Natural killer cell (primary cell): ENCODE results near the gene ANO10. TPM values are rescaled to one million over a fixed set of nuclear protein-coding genes. Genes with fewer than 3 reads are reported as not detected.

Experiments used
- ATAC-seq, 3 donors: fragments of 150-1000 bp in 2 of 3; fragments of 200-7000 bp in 1 of 3; cut with Tn5 transposase; 1 replicate in 1 of 3; 2 replicates in 2 of 3; pipeline ENCODE4 v1.10.0; 2021; ENCODE audit warnings: mild to moderate bottlenecking in 2 of 3, moderate library complexity in 2 of 3
- DNase-seq, 2 donors: peaks; one replicate each; pipeline versions ENCODE4 v3.0.0 to v3.0.0-alpha.2; 2013 to 2021; ENCODE audit warnings: mixed read lengths in 1 of 2
- H3K27ac ChIP-seq: one replicate; pipeline ENCODE4 v1.5.1; 2013; ENCODE audit warnings: mild to moderate bottlenecking, low read length
- H3K27me3 ChIP-seq: one replicate; pipeline ENCODE4 v1.6.1; 2013; ENCODE audit warnings: low read length; ENCODE audit not compliant: control insufficient read depth, insufficient read depth
- H3K36me3 ChIP-seq: one replicate; pipeline ENCODE4 v1.6.1; 2013; ENCODE audit warnings: low read length; ENCODE audit not compliant: control insufficient read depth, insufficient read depth
- H3K4me1 ChIP-seq: one replicate; pipeline ENCODE4 v1.6.1; 2013; ENCODE audit warnings: low read length; ENCODE audit not compliant: control insufficient read depth, insufficient read depth
- H3K4me3 ChIP-seq: one replicate; pipeline ENCODE4 v1.5.1; 2013; ENCODE audit warnings: low read length
- H3K9me3 ChIP-seq: one replicate; pipeline ENCODE4 v1.6.1; 2013; ENCODE audit warnings: low read length; ENCODE audit not compliant: control insufficient read depth, insufficient read depth
- H3K27ac Mint-ChIP-seq, 2 donors: one replicate each; pipeline ENCODE4 v1.8.0; 2022; ENCODE audit warnings: mild to moderate bottlenecking in 2 of 2, mixed read lengths in 2 of 2, moderate library complexity in 1 of 2
- H3K27me3 Mint-ChIP-seq, 2 donors: one replicate each; pipeline ENCODE4 v1.8.0; 2022; ENCODE audit warnings: low read depth in 2 of 2, mixed read lengths in 2 of 2
- H3K36me3 Mint-ChIP-seq: one replicate; pipeline ENCODE4 v1.8.0; 2022; ENCODE audit warnings: mixed read lengths
- H3K4me1 Mint-ChIP-seq, 2 donors: one replicate each; pipeline ENCODE4 v1.8.0; 2022; ENCODE audit warnings: mixed read lengths in 2 of 2
- H3K4me3 Mint-ChIP-seq: one replicate; pipeline ENCODE4 v1.8.0; 2022; ENCODE audit warnings: mild to moderate bottlenecking, moderate library complexity, mixed read lengths
- H3K9me3 Mint-ChIP-seq, 2 donors: one replicate each; pipeline ENCODE4 v1.8.0; 2022; ENCODE audit warnings: mixed read lengths in 2 of 2
- WGBS: methylation state at CpG from one replicate; pipeline ENCODE4 v1.1.7; 2013; ENCODE audit warnings: missing lambda C conversion rate; ENCODE audit not compliant: insufficient coverage; 5-methylcytosine and 5-hydroxymethylcytosine counted together
- intact Hi-C: fragments of 100-400 bp; cut with micrococcal nuclease; formaldehyde crosslinking; loops from one replicate; pipeline ENCODE4 v1.14.2; 2022
- total RNA-seq, 4 donors: library from RNA; stranded (reverse); fragments of 120-200 nt in 1 of 4; gene quantifications; one replicate each; pipeline versions ENCODE4 v1.2.3 to v1.2.4, GENCODE V29; 2013 to 2022
- TF ChIP-seq, protein P1 (sequence below): fragments of 200-600 bp; IDR thresholded peaks from one replicate; pipeline ENCODE4 v1.8.0; 2022; ENCODE audit warnings: antibody characterized with exemption

ANO10 gene
- total RNA-seq, 3 donors from 2014 or later (not counting 1 experiment from before 2014, with no cell fraction given) = 8.9 to 11.2 (median 10.9) TPM

GRCh38 chr3:43390255-43390588, 231.6 kb downstream of the ANO10 start:
- Mint-ChIP-seq H3K27ac (peak overlapping the region; percentile 89 to 94), H3K27me3 (no peaks in the 10 kb centered on the region), H3K4me1 (peaks cover 79 to 81% of the 10 kb centered on the region in 2 donors), H3K9me3 (peaks cover 0 to 2% of the 10 kb centered on the region in 2 donors), H3K4me3 (peak overlapping the region; percentile 53), H3K36me3 (no peaks in the 10 kb centered on the region)
- Histone ChIP-seq H3K4me1 (peaks cover 41% of the 10 kb centered on the region), H3K27ac (peak overlapping the region; percentile 96), H3K4me3 (no peak overlapping the region), H3K27me3 (no peaks in the 10 kb centered on the region), H3K36me3 (no peaks in the 10 kb centered on the region), H3K9me3 (no peaks in the 10 kb centered on the region)
- TF ChIP-seq, protein P1, sequence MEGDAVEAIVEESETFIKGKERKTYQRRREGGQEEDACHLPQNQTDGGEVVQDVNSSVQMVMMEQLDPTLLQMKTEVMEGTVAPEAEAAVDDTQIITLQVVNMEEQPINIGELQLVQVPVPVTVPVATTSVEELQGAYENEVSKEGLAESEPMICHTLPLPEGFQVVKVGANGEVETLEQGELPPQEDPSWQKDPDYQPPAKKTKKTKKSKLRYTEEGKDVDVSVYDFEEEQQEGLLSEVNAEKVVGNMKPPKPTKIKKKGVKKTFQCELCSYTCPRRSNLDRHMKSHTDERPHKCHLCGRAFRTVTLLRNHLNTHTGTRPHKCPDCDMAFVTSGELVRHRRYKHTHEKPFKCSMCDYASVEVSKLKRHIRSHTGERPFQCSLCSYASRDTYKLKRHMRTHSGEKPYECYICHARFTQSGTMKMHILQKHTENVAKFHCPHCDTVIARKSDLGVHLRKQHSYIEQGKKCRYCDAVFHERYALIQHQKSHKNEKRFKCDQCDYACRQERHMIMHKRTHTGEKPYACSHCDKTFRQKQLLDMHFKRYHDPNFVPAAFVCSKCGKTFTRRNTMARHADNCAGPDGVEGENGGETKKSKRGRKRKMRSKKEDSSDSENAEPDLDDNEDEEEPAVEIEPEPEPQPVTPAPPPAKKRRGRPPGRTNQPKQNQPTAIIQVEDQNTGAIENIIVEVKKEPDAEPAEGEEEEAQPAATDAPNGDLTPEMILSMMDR = no peak
- no peak for DNase-seq
- intact Hi-C loops = no loop called here
- peak in 1 of 3 donors; percentile 8 for ATAC-seq
- WGBS = 93% methylated on average over 1 of the region's 1 CpG

- Mint-ChIP-seq H3K9me3 (peaks cover 0 to 2% of the 10 kb centered on the region in 2 donors), H3K27me3 (no peaks in the 10 kb centered on the region), H3K4me1 (peaks cover 80 to 82% of the 10 kb centered on the region in 2 donors), H3K27ac (peak overlapping the region; percentile 89 to 94), H3K36me3 (peaks cover 6% of the 10 kb centered on the region), H3K4me3 (peak overlapping the region; percentile 67)
- DNase-seq (peak; percentile 45 to 90), ATAC-seq (peak; percentile 83 to 91 (median 90))
- Histone ChIP-seq H3K36me3 (no peaks in the 10 kb centered on the region), H3K27ac (peak overlapping the region; percentile 96), H3K27me3 (no peaks in the 10 kb centered on the region), H3K4me3 (no peak overlapping the region), H3K9me3 (no peaks in the 10 kb centered on the region), H3K4me1 (peaks cover 41% of the 10 kb centered on the region)
- 19% methylated on average over 9 of the region's 10 CpGs for WGBS
- intact Hi-C loops = loop anchor here (2.0 kb wide), 2 partner anchors 43 to 87 kb away; no protein-coding TSS in a partner anchor
- TF ChIP-seq, protein P1 = no peak
Measured at GRCh38 chr3:43389388-43390254, 232.2 kb downstream of the ANO10 start.

GRCh38 chr3:43388915-43389314, 232.9 kb downstream of the ANO10 start:
- DNase-seq (peak in 1 of 2 donors; percentile 30), ATAC-seq (peak; percentile 26 to 31 (median 31))
- H3K27me3 ChIP-seq = no peaks in the 10 kb centered on the region
- H3K36me3 ChIP-seq = no peaks in the 10 kb centered on the region
- no peaks in the 10 kb centered on the region for H3K27me3 Mint-ChIP-seq
- peak overlapping the region; percentile 89 to 94 for H3K27ac Mint-ChIP-seq
- TF ChIP-seq, protein P1 = no peak
- H3K4me1 ChIP-seq = peaks cover 38% of the 10 kb centered on the region
- intact Hi-C loops = loop anchor here (2.0 kb wide), 2 partner anchors 42 to 88 kb away; no protein-coding TSS in a partner anchor
- no peaks in the 10 kb centered on the region for H3K9me3 ChIP-seq
- peaks cover 0 to 2% of the 10 kb centered on the region in 2 donors for H3K9me3 Mint-ChIP-seq
- peaks cover 9% of the 10 kb centered on the region for H3K36me3 Mint-ChIP-seq
- no peak overlapping the region for H3K4me3 ChIP-seq
- H3K4me3 Mint-ChIP-seq = peak overlapping the region; percentile 67
- peaks cover 73 to 78% of the 10 kb centered on the region in 2 donors for H3K4me1 Mint-ChIP-seq
- peak overlapping the region; percentile 96 for H3K27ac ChIP-seq
